Stimulated activated CD8-positive, alpha-beta memory T cell treated with anti-CD3 and anti-CD28 coated beads, Interleukin-7, amount 100 ng/mL, for 48 hours (primary cell): ENCODE data around the gene ACADL.

ENCODE experiments used
- DNase-seq, 2 donors: peaks; one replicate each; pipeline ENCODE4 v3.0.0-alpha.2; 2020; ENCODE audit warnings: low read depth in 1 of 2; ENCODE audit errors: extremely low read depth in 1 of 2

The ACADL gene

DNA sequence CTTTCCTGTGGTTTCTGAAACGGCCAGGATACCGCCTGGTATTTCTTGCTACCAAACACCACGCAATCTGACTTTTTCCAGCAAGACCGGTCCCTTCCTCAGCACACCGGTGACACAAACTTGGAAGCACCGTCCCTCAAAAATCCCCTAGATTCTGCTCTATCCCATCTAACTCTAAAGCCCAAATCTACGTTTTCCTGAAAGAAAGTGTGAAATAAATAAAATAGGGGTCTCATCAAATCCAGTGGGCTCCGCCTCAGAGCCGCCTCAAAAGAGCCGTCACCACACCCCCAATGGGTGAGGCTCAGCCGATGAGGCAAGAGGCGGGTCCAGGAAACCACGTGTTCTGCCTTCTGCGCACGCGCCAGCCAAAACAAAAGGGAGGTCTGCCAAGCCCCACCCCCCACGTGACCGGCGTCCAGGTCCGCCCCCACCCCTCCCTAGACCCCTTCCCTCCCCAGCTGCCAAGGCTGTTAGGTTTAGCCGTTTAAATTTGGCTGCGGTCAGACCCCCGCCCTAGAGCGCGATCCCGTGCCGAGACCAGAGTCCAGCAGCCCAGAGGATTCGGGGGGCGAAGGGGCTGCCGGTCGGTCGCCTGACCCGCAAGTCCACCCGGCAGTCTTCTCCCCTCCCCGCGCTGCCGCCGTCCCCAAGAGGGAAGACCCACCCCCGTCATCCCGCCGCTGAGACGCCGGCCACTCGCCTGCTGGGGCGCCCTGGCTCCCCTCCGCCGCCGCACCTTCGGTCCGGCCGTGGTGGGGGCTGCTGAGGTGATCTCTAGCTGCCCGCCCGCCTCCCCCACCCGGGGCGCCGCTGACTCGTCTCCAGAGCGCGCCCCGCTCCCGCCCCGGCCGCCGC, 54.6 kb downstream of the ACADL start:
- peak; percentile 92 to 94 for DNase-seq

DNA sequence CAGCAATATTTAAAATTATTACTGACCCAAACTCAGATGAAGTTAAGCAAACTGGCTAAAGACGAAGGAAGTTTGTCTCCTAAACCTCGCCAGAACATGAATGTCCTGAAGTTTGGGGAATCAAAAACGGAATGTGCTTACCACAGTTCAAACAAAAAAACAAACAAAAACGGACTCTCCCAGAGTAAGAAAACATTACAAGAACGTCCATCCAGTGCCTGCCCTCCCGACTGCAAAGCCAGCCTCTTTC, 55.1 kb downstream of the ACADL start:
- DNase-seq = no peak

DNA sequence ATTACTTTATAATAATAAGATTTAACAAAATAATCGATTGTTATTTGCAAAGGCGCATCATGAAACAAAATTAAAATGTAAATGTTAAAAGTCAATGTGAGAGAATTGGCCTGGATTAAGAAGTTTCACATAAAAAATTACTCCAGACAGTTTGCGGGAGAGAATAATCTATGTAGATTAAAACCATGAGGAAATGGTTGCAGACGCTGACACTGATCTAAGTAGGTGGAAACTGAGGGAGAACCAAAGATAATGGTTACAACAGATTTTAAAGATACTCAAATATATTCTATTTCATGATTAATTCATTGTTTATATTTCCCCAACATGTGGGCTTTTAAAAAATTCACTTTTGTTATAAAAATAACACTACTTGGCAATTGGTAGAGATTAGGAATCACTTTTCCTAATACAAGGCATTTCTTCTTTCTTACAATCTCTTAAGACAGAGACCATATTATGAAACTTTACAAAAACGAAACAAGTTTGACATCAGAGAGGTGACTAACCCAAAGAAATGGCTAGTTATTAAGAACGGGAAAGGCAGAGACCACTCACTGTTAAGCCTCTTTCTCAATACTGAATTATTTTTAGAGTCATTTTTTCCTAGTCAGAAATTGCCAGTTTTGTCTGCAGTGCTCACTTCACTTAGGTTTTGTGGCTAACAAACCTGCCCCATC, 55.6 kb downstream of the ACADL start:
- no peak for DNase-seq

DNA sequence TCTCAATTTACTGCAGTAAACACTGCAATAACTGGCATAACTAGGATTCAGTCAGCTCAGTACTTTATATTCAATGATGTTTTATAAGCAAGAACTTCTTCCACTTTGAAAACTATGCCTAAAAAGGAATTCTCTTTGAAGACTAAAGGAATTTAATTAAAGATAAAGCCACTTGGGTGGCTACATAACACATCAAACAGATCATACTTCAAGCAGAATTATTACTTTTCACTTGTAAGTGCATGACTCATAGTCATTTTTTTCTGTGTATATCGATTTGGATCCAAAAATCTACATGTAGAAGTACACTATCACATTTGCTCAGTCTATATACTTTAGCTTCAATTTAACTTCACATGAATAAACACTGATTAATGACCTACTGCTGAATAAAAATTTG, 58.0 kb downstream of the ACADL start:
- no peak for DNase-seq

DNA sequence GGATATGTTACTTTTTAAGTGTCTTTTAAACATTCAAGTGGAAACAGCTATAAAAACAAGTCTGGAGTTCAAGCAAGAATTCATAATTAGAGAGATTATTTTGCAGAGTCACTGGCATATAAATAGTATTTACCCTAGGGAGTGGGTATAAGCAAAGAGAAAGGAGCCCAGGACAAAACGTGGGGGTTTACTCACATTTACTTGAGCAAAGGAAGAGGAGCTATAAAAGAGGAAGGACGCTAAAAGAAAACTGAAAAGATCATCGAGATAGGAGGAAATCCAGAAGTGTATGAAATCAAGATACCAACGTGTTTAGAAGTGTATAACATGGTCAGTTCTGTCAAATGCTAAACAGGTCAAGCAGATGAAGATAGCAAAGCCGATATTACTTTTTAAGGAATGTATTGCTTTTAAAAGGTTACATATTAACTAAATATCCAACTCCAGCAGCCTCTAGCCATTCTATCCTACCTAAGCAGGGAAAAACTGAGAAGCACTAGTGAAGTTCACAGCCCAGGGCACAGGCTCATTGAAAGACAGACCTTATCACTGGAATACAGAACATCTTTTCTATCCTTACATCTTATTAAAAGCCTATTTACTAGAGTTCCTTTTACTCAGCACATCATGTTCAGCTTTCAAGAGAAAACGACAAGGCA, 62.7 kb downstream of the ACADL start:
- no peak for DNase-seq

DNA sequence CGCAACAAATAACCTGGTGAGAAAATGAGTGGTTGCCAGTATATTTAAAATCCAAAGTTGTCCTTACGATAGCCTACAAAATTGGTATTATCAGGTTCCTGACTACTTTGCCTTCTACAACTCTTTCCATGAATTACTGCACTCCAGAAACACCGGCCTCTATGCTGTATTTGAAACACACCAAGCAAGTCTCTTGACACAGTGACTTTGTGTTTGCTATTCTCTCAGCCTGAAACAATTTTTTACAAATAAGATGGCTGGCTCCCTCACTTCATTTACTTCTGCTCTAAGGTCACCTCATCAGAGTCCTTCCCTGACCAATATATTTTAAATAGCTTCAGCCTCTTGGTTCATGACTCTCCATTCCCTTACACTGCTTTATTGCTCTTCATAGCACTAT, 66.2 kb downstream of the ACADL start:
- no peak for DNase-seq

DNA sequence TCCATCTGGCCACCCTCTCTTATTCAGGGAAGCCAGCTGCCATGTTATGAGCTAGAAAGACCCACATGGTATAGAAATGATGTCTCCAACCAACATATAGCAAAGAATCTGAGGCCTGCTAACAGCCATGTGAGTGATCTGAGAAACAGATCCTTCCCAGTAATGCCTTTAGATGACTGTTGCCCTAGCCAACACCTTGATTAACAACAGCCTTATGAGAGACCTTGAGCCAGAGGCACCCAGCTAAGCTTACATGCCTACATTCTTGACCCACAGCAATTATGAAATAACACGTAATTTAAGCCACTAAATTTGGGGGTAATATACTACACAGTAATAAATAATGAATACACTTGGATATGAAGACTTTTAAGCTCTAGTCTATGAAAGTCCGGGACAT, 67.0 kb downstream of the ACADL start:
- DNase-seq = no peak

DNA sequence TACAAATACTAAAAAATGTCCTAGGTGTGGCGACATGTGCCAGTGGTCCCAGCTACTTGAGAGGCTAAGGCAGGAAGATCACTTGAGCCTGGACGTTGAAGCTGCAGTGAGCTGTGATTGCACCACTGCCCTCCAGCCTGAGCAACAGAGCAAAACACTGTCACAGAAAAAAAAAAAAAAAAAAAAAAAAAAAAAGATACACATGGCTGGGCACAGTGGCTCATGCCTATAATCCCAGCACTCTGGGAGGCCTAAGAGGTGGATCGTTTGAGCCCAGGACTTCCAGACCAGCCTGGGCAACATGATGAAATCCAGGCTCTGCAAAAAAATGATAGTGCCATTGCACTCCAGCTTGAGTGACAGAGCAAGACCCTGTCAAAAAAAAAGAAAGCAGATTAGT, 67.7 kb downstream of the ACADL start:
- DNase-seq = no peak

DNA sequence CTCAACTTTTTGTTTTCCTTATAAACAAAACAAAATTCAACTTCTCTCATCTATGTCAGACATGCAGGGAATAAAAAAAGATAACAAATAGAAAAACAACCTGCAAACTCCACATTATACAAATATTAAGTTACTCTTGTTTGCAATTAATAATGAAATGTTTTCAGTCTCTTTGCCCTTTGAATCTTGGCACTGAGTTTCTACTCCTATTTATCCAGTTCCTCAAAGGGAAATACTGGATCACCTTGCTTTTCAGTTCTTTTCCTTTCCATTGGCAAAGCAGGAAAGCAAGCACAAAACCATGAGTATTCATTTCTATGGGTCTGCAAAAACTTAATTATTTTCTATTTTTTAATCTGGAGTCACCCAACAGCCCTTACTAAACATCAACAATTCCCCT, 77.6 kb downstream of the ACADL start:
- DNase-seq = no peak
